ENCODE results near the gene SLMAP.

DNA sequence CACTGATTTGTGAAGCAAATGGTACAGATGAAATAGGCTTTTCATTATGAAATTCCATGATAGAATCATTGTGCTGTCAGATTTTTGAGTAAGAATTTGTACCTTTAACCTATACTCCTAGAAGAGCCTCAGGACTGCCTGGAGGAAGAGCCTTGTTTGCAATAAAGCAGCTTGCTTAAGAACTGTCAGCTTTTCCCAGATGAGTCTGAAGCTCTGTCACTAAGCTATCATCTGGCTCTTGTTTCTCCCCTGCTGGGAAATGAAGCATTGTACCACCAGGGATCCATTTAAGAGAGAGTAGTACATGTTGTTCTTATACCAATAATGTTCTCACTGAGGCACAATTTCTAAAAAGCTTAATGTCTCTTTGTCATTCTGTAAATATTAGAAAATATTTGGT, 167.0 kb downstream of the SLMAP start:
- TF ChIP-seq, protein P1, sequence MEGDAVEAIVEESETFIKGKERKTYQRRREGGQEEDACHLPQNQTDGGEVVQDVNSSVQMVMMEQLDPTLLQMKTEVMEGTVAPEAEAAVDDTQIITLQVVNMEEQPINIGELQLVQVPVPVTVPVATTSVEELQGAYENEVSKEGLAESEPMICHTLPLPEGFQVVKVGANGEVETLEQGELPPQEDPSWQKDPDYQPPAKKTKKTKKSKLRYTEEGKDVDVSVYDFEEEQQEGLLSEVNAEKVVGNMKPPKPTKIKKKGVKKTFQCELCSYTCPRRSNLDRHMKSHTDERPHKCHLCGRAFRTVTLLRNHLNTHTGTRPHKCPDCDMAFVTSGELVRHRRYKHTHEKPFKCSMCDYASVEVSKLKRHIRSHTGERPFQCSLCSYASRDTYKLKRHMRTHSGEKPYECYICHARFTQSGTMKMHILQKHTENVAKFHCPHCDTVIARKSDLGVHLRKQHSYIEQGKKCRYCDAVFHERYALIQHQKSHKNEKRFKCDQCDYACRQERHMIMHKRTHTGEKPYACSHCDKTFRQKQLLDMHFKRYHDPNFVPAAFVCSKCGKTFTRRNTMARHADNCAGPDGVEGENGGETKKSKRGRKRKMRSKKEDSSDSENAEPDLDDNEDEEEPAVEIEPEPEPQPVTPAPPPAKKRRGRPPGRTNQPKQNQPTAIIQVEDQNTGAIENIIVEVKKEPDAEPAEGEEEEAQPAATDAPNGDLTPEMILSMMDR (IDR thresholded peaks at IDR 0.05; ENCODE audit: low read length), result no peak
- TF ChIP-seq EZH2 (optimal IDR thresholded peaks at IDR 0.05; ENCODE audit: low read depth, low read length), result no peak
- no peak for TF ChIP-seq EZH2phosphoT487 (IDR thresholded peaks at IDR 0.05; ENCODE audit: low read length)

Data from MM.1S (cell line).